DMS79 treated with DMSO at 0.1 percent for 48 hours (cell line): Measurements from ENCODE around the gene AANAT.
"Not testable (repeated sequence)": the region's sequence is repeated elsewhere in the genome, so short reads cannot be mapped to it uniquely, and the experiment has no call there.

Source experiments
- DNase-seq: peaks from one replicate; lab custom pipeline; 2025; lab: John Stamatoyannopoulos, UW

Gene AANAT

GRCh38 chr17:76506408-76507345 lies 39.3 kb downstream of the AANAT start:
- DNase-seq: peak; percentile 50

- DNase-seq: not testable (repeated sequence)
These were observed 41.2 kb downstream of the AANAT start for GRCh38 chr17:76508472-76509063.

GRCh38 chr17:76510831-76511244 lies 43.4 kb downstream of the AANAT start:
- no peak for DNase-seq

GRCh38 chr17:76511668-76512365 lies 44.4 kb downstream of the AANAT start:
- DNase-seq: no peak

GRCh38 chr17:76512366-76513305 lies 45.2 kb downstream of the AANAT start:
- DNase-seq: no peak

GRCh38 chr17:76513306-76513692 lies 45.9 kb downstream of the AANAT start:
- no peak for DNase-seq

GRCh38 chr17:76514355-76514754 lies 47.0 kb downstream of the AANAT start:
- not testable (repeated sequence) for DNase-seq

GRCh38 chr17:76515274-76515949 lies 48.0 kb downstream of the AANAT start:
- DNase-seq: no peak

- no peak for DNase-seq
These were observed 50.2 kb downstream of the AANAT start for GRCh38 chr17:76517638-76518038.

GRCh38 chr17:76519048-76519966 lies 51.9 kb downstream of the AANAT start:
- no peak for DNase-seq
